ENCODE measurements around the gene LIPE.

Gene LIPE

GRCh38 chr19:42410371-42410770, 16.8 kb downstream of the LIPE start:
- DNase-seq, result no peak

GRCh38 chr19:42409477-42409876, 17.7 kb downstream of the LIPE start:
- DNase-seq, result no peak

GRCh38 chr19:42407816-42408175, 19.4 kb downstream of the LIPE start:
- no peak for DNase-seq

GRCh38 chr19:42407085-42407815, 19.9 kb downstream of the LIPE start:
- no peak for DNase-seq

GRCh38 chr19:42406111-42406510, 21.1 kb downstream of the LIPE start:
- DNase-seq, result no peak

- DNase-seq, result no peak
Measured at GRCh38 chr19:42403586-42403985, 23.6 kb downstream of the LIPE start.

DNA sequence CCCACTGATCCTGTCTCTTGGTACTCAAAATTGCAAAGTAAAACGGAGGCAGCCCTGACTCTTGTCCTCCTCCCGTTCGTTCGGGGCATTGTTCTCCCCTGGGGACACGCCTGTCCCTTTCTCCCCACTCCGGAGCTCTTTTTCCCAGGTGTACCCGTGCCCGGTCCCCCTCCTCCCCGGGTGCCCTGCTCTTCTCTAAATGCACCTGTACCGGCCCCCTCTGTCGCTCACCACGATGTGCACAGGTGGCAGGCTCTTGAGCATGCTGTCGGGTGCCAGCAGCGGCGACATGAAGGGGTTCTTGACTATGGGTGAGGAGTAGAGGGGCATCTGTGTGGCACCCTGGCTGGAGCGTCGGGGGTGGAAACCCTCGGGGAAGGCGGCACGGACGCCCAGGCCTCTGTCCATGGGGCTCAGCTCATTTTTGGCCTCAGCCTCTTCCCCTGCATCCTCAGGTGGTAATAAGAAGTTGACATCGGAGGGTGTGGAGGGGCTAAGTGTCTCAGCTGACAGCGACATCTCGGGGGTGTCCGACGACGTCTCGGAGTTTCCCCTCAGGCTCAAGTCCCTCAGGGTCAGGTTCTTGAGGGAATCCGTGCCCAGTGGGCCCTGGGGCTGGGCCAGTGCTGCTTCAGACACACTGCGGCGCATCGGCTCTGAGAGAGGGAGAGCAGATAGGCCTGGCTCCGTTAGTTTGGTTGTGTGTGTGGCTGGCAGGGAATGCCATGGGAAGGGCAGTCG, 24.6 kb downstream of the LIPE start:
- no peak for DNase-seq

DNA sequence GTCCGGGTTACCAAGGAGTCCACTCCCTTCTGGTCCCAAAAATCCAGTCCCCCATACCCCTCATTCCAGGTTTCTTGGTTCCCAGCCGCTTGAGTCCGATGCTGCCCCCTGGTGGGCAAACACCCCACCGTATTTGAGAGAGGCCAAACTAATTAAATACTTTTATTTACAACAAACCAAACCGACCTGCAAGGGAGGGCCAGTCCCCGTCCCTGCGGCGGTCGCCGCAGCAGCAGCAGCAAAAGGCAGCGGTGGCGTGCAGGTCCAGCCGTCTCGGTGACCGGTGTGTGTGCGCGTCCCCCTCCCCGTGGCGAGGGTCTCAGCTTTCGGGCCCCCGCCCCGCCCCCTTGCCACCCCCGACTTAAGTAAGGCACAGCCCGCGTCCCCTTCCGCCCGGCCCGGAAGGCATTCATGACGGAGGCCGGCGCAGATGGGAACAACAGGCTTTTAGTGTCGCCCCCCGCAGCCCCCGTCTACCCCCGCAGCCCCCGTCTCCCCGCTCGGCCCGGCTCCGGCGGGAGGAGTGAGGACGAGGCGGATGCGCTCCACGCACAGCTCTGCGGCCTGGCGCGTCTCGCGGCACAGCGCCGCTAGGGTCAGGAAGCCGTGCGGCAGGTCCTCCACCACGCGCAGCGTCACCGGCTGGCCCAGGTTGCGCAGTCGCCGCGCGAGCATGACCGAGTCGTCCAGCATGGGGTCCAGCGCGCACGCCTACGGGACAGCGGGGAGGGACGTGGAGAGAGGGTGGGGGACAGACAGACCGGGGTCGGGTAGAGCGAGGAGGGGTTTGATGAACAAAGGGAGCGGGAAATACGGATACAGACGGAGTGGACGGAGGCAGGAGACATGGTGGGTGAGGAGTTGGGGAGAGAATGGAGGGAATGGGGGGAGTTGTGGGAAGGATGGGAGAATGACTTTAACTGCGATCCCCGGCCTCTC, 25.6 kb downstream of the LIPE start:
- DNase-seq, result peak; percentile 80

DNA sequence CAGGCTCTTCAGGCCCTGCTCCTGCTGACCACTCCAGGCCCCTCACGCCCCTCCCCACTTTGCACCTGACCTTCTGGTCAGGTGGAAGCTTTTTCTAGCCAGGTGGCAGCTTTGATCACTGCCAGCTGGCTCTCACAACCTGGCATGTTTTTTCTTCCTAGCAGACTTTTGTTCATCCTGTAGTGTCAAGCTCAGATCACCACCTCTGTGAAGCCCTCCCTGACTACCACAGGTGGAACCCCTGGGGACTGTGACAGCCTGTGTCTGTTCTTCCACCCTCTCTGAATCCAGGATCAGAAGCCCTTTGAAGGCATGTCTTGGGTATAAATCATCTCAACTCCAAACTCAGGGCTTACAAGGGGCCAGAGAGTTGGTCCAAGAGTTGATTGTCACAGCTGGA, 26.8 kb downstream of the LIPE start:
- DNase-seq, result no peak

DNA sequence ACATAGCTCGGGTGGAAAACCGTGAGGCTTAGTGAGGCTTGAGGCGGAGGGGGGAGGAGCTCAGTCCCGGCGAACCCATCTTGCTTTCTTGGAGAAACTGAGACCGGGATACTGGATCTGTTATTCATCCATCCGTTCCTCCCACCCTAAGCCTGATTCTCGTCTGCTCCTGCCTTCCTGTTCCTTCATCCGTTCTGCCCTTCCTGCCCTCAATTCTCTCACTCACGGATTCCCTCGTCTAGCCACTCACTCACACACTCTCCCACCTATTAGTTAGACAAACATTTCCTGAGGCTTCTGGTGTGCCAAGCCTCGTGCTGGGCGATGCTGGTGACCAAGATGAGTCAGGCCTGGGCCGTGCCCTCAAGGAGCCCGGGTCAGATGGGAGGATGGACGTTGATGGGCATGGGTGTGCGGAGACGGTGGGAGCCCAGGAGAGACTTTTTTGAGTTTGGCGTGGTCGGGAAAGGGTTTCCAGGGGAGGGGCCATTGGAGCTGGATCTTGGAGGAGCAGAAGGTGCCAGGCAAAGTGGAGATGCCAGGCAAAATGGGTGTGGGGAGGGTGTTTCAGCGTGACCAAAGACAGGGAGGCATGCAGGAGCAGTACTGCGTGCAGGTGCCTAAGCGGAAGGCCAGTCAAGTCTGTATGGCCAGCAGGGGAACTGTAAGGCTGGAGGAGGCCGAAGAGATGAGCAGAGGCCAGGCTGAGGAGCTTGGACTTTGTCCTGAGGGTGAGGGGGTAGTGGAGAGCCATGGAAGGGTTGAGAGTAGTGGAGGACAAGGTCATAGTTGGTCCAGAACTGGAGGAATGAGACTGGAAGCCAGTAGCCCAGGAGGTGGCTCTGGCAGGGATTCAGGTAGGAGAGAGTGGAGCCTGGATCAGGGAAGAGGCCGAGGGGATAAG, 29.7 kb downstream of the LIPE start:
- peak; percentile 36 for DNase-seq

DNA sequence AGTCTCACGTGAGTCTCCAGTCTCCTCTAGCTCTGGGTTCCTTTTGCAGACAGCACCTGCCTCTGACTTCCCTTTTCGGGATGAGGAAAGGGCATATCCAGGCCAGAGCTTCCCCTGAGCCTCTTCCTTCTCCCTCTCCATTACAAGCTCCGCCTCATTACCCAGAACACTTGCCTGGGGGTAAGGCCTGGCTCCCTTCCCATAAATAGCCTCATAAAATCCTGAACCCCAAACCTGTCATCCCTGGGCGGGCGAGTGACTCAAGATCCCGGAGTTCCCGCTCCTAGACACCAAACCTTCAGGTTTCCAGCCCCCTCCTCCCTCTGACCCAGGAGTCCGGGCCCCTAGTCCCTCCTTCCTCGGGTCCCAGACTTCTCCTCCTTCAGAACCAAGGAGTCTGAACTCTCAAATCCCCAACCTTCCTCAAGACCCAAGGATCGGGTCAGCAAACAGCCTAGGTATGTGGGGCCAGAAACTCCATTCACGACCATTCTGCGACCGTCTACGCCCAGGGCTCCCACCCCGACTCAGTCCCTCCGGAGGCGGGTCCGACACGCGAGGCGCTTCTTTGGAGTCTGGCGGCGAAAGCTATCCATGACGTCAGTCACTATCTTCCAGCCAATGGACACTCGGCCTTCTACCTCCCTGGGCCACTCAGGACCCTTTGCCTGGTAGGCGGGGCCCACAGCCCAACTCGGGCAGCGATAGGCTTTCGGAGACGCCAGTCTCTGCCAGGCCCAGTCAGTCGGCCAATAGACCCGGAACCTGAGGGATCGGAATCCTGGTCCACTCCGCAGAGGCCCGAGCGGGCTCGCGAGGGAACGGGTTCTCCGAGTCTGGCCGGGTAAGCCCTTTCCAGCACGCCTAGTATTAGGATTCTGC, 30.6 kb downstream of the LIPE start:
- DNase-seq, result peak; percentile 99

- no peak for DNase-seq
Measured at GRCh38 chr19:42394751-42395150, 32.4 kb downstream of the LIPE start.

DNA sequence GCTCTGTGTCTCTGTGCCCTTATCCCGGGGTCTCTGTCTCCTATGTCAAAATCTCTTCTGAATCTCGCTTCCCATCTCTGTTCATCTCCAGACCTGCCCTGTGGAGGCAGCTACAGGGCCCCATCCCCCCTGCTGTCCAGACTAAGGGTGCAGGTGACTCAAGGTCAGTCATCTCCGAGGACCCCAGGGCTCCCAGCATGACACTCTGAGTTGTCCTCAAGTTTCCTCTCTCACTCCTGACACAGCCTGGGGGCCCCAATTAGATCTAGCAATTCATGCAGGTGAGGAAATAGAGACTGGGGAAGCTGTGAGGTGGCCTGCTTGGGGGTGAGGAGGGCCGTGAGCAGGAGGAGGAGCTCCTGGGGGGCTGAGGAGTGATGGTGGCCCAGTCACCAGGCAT, 35.0 kb downstream of the LIPE start:
- no peak for DNase-seq

- no peak for DNase-seq
Measured at GRCh38 chr19:42389899-42390298, 37.3 kb downstream of the LIPE start, which contains the start of gene CNFN. CNFN (minus strand) TSS chr19:42390297; CDS start chr19:42389037, 1,260 bp downstream.

DNA sequence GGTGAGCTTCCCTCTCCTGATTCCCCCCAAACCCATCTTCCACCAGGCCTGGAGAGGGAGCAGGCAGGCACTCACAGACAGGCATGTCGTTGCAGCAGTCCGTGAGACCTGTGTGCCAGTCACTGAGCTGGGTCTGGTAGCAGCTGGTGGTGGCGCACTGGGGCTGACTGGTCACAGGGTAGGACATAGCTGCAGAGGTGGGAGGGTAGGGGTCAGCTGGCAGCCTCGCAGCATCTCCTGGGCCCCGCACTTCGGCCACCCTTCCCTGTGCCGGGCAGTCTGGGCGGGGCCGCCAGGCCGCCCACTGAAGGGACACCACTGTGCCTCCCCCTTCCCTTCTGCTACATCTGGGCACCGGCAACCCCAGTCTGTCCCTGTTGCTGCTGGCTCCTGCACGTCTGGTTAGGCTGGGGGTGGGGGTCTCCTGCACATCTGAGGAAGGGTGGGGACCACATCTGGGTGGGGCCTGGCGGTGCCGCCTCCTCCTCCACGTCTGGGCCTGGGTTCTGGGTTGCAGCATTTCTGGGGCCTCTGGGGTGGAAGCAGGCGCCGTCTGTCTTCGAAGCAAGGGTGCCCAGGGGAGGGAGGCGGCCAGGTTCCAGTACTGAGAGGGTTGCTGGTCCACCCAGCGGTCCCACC, 38.2 kb downstream of the LIPE start:
- DNase-seq, result no peak

GRCh38 chr19:42386974-42387707, 40.0 kb downstream of the LIPE start:
- DNase-seq, result peak; percentile 69

DNA sequence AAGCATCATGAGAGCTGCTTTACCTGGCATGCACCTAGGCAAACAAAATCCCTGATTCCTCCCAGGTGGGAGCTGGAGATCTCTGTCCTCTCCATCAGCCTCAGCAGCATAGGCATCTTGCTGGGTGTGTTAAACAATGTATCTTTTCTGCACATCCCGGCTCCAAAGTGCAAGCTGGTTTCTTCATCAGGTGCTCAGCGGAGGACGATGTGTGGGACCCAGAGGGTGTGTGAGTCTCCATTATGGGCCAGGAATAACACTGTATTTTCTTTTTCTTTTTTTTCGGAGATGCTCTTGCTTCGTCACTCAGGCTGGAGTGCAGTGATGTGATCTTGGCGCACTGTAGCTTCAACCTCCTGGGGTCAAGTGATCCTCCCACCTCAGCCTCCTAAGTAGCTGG, 47.0 kb downstream of the LIPE start:
- no peak for DNase-seq

DNA sequence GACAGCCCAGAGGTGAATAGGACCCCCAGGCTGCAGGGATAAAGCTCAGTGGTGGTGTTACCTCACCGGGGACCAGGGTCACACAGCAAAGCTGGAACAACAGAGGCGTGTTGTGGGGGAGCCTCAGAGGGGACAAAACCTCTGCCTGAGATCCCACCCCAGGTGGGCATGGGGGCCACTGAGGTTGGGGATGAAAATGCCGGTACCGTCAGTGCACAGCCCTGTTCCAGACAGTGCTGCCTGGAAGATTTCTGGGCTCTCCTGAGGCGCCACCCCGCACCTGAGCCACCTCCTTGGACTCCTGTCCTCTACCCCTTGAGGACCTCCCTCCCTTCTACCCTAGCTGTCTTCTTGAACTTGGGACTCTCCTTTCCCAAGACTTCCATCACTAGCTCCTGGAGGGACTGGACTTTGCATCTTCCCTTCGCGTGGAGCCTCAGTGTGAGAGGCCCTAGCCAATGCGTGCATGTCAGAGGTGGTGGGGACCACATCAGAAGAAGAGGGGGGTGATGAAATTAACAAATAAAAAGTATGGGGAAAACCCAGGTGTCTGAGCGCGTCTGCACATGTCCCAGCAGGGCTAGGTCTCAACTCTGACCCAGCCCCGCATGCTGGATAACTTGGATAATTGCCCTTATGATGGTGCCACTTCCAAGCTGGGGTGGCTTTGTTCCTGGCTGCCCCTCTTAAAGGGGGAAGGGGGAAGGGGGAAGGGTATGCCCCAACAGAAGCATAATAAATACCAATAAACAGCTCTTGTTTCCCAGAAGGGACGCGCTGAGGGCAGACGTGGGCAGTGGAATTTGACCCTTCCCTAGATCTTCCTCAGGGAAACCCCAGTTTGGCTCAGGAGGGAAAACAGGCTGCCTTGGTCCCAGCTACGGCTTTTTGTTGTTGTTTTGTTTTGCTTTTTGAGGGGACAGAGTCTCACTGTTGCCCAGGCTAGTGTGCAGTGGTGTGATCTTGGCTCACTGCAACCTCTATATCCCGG, 48.7 kb downstream of the LIPE start:
- no peak for DNase-seq

DNA sequence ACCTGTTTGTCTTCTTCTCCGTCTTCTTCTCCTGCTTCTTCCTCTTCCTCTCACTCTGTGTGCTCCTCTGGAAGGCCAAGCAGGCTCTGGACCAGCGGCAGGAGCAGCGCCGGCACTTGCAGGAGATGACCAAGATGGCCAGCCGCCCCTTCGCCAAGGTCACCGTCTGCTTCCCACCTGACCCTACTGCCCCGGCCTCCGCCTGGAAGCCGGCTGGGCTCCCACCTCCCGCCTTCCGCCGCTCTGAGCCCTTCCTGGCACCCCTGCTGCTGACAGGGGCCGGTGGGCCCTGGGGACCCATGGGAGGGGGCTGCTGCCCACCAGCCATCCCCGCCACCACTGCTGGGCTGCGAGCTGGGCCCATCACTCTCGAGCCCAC, 51.0 kb downstream of the LIPE start:
- no peak for DNase-seq

Measured in hematopoietic multipotent progenitor cell treated with erythropoietin and hydrocortisone succinate and interleukin-3 and kit ligand, for 8 days (in vitro differentiated cells).